ENCODE measurements around the gene RBM33. TPM values are rescaled to one million over a fixed set of nuclear protein-coding genes. Genes with fewer than 3 reads are reported as not detected.

RBM33 gene
- total and polyA plus RNA-seq, 2 of the 4 experiments (the other 2 are of a cell fraction), result 7.3 to 10.8 TPM

DNA sequence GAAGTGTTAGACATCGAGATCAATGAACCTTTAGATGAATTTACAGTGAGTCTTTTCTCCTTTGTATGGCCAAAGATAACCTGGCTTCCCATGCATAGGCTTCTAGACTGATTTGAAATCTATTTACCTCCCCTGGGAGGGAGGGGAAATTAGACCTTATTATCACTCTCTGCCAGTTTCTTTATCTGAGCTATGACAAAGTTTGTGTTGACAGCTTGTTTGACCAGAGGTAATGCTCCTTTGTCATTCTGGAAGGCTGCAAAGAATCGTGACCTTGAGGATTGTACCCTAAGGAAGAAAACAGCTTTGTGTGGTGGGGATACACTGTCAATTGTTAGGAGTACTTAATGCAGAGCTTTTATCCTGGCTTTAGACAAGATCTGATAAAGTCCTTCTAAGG, 36.4 kb downstream of the RBM33 start:
- no peak overlapping the region for H3K18ac ChIP-seq (ENCODE audit: low read depth, low read length)
- H3K4me3 ChIP-seq (ENCODE audit: insufficient read depth, low read depth, low read length), result no peak overlapping the region
- peaks cover 25% of the 10 kb centered on the region for H3K36me3 ChIP-seq (ENCODE audit: control insufficient read depth, insufficient read depth, low read length)
- no peak overlapping the region for H2BK5ac ChIP-seq (ENCODE audit: low read depth, low read length, poor library complexity, severe bottlenecking)
- no CpG with 5 or more reads among the region's 2 CpGs for WGBS, 2 experiments (ENCODE audit: extremely low coverage in 2 of 2, insufficient read length in 1 of 2)
- H3K27ac ChIP-seq (ENCODE audit: insufficient read depth, low read length), result no peak overlapping the region
- in situ Hi-C loops (cut with MboI; ENCODE audit: low sequenced_read_pairs) (no loop called here), intact Hi-C loops (cut with micrococcal nuclease) (no loop called here), dilution Hi-C loops (cut with HindIII; ENCODE audit: low sequenced_read_pairs, unreplicated experiment) (no loop called here)
- H2AFZ ChIP-seq (replicated peaks; ENCODE audit: low read length, poor library complexity), result no peak overlapping the region
- CTCF ChIA-PET, result no interaction called here
- H3K27me3 ChIP-seq (ENCODE audit: control insufficient read depth, insufficient read depth, low read length), result no peaks in the 10 kb centered on the region
- no peak for DNase-seq
- no peak overlapping the region for H2AK5ac ChIP-seq (ENCODE audit: low read depth, low read length)
- no peak for ATAC-seq (ENCODE audit: low read depth)
- no peak overlapping the region for H2BK20ac ChIP-seq (ENCODE audit: low read depth, low read length)
- H3K56ac ChIP-seq (ENCODE audit: extremely low read depth, insufficient read depth, low read length), result no peak overlapping the region
- no peak overlapping the region for H3K9ac ChIP-seq (ENCODE audit: low read depth, low read length)
- TF ChIP-seq BHLHE40 (IDR thresholded peaks at IDR 0.05; ENCODE audit: low read depth, low read length) (no peak), RFX5 (IDR thresholded peaks at IDR 0.05; ENCODE audit: low read depth, low read length) (no peak), RAD21 (IDR thresholded peaks at IDR 0.05; ENCODE audit: low read length) (no peak), FOS (IDR thresholded peaks at IDR 0.05; ENCODE audit: low read depth, low read length) (no peak), SMC3 (IDR thresholded peaks at IDR 0.05; ENCODE audit: low read depth, low read length) (no peak), CEBPB (IDR thresholded peaks at IDR 0.05; ENCODE audit: low read depth, low read length) (no peak), NFE2L2 (IDR thresholded peaks at IDR 0.05; ENCODE audit: low read depth, low read length) (no peak), RCOR1 (IDR thresholded peaks at IDR 0.05; ENCODE audit: insufficient replicate concordance, low read length) (no peak), CHD1 (IDR thresholded peaks at IDR 0.05; ENCODE audit: low read depth, low read length) (no peak), ELK1 (IDR thresholded peaks at IDR 0.05; ENCODE audit: borderline replicate concordance, low read depth, low read length) (no peak), POLR2A (IDR thresholded peaks at IDR 0.05; ENCODE audit: low read depth, low read length) (no peak), MAFK (IDR thresholded peaks at IDR 0.05; ENCODE audit: low read depth, low read length) (no peak), MAZ (IDR thresholded peaks at IDR 0.05; ENCODE audit: borderline replicate concordance, low read depth, low read length) (no peak), CTCF (conservative IDR thresholded peaks at IDR 0.05; ENCODE audit: low read depth, low read length) (no peak), MXI1 (IDR thresholded peaks at IDR 0.05; ENCODE audit: borderline replicate concordance, low read depth, low read length) (no peak), USF2 (IDR thresholded peaks at IDR 0.05; ENCODE audit: low read depth, low read length) (no peak)
- no peak overlapping the region for H2AK9ac ChIP-seq (replicated peaks; ENCODE audit: low read depth, low read length, poor library complexity)
- H3K9me1 ChIP-seq (ENCODE audit: insufficient read depth, low read length), result peaks cover 4% of the 10 kb centered on the region; the same call in 1 of the 2 replicates
- no peak overlapping the region for H2BK120ac ChIP-seq (ENCODE audit: low read depth, low read length)
- peaks cover 3% of the 10 kb centered on the region; the same call in 1 of the 2 replicates for H3K4me1 ChIP-seq (ENCODE audit: control insufficient read depth, insufficient read depth, low read length)
- no peak overlapping the region for H3K14ac ChIP-seq (replicated peaks; ENCODE audit: low read depth, low read length)
- peaks cover 32 to 61% of the 10 kb centered on the region in 2 experiments for H3K79me1 ChIP-seq (ENCODE audit: low read depth in 1 of 2, low read length in 2 of 2)
- H4K91ac ChIP-seq (ENCODE audit: insufficient read depth, low read depth, low read length), result no peak overlapping the region
- H3K23ac ChIP-seq (ENCODE audit: low read depth, low read length), result 0 out of 2 replicates have a peak overlapping the region, but pooled peaks have one; percentile 10
- no peak overlapping the region for H4K5ac ChIP-seq (ENCODE audit: low read depth, low read length)
- BruUV-seq (replicated peaks), result no TSS peak
- POLR2A ChIA-PET (ENCODE audit: unreplicated experiment), result no interaction called here
- peaks cover 32% of the 10 kb centered on the region for H4K20me1 ChIP-seq (ENCODE audit: insufficient read depth, low read length)
- H3K4me2 ChIP-seq (ENCODE audit: low read depth, low read length), result no peak overlapping the region
- H3K4ac ChIP-seq (ENCODE audit: low read depth, low read length), result no peak overlapping the region
- no peak overlapping the region for H2BK15ac ChIP-seq (ENCODE audit: low read depth, low read length)
- no peak overlapping the region for H4K8ac ChIP-seq (ENCODE audit: low read depth in 2 of 2, low read length in 2 of 2)
- no peaks in the 10 kb centered on the region for H3K9me3 ChIP-seq (ENCODE audit: control insufficient read depth, insufficient read depth, low read length)
